HepG2 (cell line): ENCODE data around the gene LRSAM1. TPM values are rescaled to one million over a fixed set of nuclear protein-coding genes. Genes with fewer than 3 reads are reported as not detected.

Experiments used
- CBX2 ChIP-seq, 2 experiments: fragments of 200-600 bp in 1 of 2; sonication (generic); formaldehyde crosslinking in 1 of 2; IDR thresholded peaks; 2 replicates each; pipeline versions ENCODE4 v1.7.0 to v1.8.1; 2018 to 2022; ENCODE audit warnings: low read depth in 2 of 2, low read length in 1 of 2, mild to moderate bottlenecking in 1 of 2, missing genetic modification reagents in 1 of 2
- CEBPB ChIP-seq: IDR thresholded peaks from 2 replicates; pipeline ENCODE4 v1.6.1; 2011; ENCODE audit warnings: low read depth, low read length, improper control_type of control experiment, borderline replicate concordance
- ERF ChIP-seq: IDR thresholded peaks from 2 replicates; pipeline ENCODE4 v1.6.1; 2018; ENCODE audit warnings: missing biosample characterization, missing genetic modification reagents
- FOXC1 ChIP-seq: sonication (generic); formaldehyde crosslinking; IDR thresholded peaks from 2 replicates; pipeline ENCODE4 v1.8.0; 2022; ENCODE audit warnings: mild to moderate bottlenecking, missing genetic modification reagents, borderline replicate concordance
- FOXM1 ChIP-seq: sonication (generic); formaldehyde crosslinking; IDR thresholded peaks from 2 replicates; pipeline ENCODE4 v1.5.0; 2020; ENCODE audit warnings: missing genetic modification reagents
- HDAC6 ChIP-seq: fragments of 200-600 bp; sonication (generic); IDR thresholded peaks from 2 replicates; pipeline ENCODE4 v1.7.0; 2017; ENCODE audit warnings: mild to moderate bottlenecking, antibody characterized with exemption, low read length, low read depth
- HOXA5 ChIP-seq: sonication (generic); formaldehyde crosslinking; IDR thresholded peaks from 2 replicates; pipeline ENCODE4 v1.4.0; 2020; ENCODE audit warnings: missing genetic modification reagents
- KDM2A ChIP-seq: sonication (generic); formaldehyde crosslinking; IDR thresholded peaks from 2 replicates; pipeline ENCODE4 v1.4.0; 2020; ENCODE audit warnings: low read depth, missing genetic modification reagents, borderline replicate concordance
- KLF16 ChIP-seq, 2 experiments: sonication (generic) in 1 of 2; formaldehyde crosslinking in 1 of 2; IDR thresholded peaks; 2 replicates each; pipeline versions ENCODE4 v1.6.1 to v1.8.0; 2016 to 2023; ENCODE audit warnings: missing genetic modification reagents in 2 of 2, missing compliant biosample characterization in 1 of 2
- KLF6 ChIP-seq: IDR thresholded peaks from 2 replicates; pipeline ENCODE4 v1.8.0; 2016; ENCODE audit warnings: missing biosample characterization, missing genetic modification reagents
- MLLT10 ChIP-seq: sonication (generic); formaldehyde crosslinking; IDR thresholded peaks from 2 replicates; pipeline ENCODE4 v1.4.0; 2020; ENCODE audit warnings: missing genetic modification reagents
- MTF1 ChIP-seq: sonication (generic); formaldehyde crosslinking; IDR thresholded peaks from 2 replicates; pipeline ENCODE4 v1.5.0; 2020; ENCODE audit warnings: missing genetic modification reagents
- MXD4 ChIP-seq: IDR thresholded peaks from 2 replicates; pipeline ENCODE4 v1.6.1; 2016; ENCODE audit warnings: mild to moderate bottlenecking, missing biosample characterization, missing genetic modification reagents
- NCOR1 ChIP-seq: fragments of 200-600 bp; sonication (generic); IDR thresholded peaks from 2 replicates; pipeline ENCODE4 v1.7.0; 2017; ENCODE audit warnings: antibody characterized with exemption, low read length, borderline replicate concordance
- NFATC3 ChIP-seq: sonication (generic); formaldehyde crosslinking; IDR thresholded peaks from 2 replicates; pipeline ENCODE4 v1.5.1; 2020; ENCODE audit warnings: mild to moderate bottlenecking, missing genetic modification reagents
- NR2F1 ChIP-seq, 2 experiments: fragments of 450-650 bp in 1 of 2; formaldehyde crosslinking in 1 of 2; IDR thresholded peaks; 2 replicates each; pipeline versions ENCODE4 v1.5.0 to v1.6.1; 2016 to 2020; ENCODE audit warnings: mild to moderate bottlenecking in 1 of 2, missing compliant biosample characterization in 1 of 2, missing genetic modification reagents in 1 of 2, moderate library complexity in 1 of 2
- SAP130 ChIP-seq: IDR thresholded peaks from 2 replicates; pipeline ENCODE4 v1.6.1; 2016; ENCODE audit warnings: low read depth
- SIN3A ChIP-seq: IDR thresholded peaks from 2 replicates; pipeline ENCODE4 v1.6.1; 2011; ENCODE audit warnings: low read depth, mild to moderate bottlenecking, control low read depth, low read length, borderline replicate concordance
- SMAD3 ChIP-seq: sonication (generic); formaldehyde crosslinking; IDR thresholded peaks from 2 replicates; pipeline ENCODE4 v1.4.0; 2020; ENCODE audit warnings: missing genetic modification reagents
- ZNF331 ChIP-seq: sonication (generic); formaldehyde crosslinking; IDR thresholded peaks from 2 replicates; pipeline ENCODE4 v1.4.0; 2020; ENCODE audit warnings: missing genetic modification reagents
- ZNF446 ChIP-seq: sonication (generic); formaldehyde crosslinking; IDR thresholded peaks from 2 replicates; pipeline ENCODE4 v1.5.0; 2020; ENCODE audit warnings: mild to moderate bottlenecking, missing genetic modification reagents
- ZNF564 ChIP-seq: sonication (generic); formaldehyde crosslinking; IDR thresholded peaks from 2 replicates; pipeline ENCODE4 v1.8.1; 2023; ENCODE audit warnings: mild to moderate bottlenecking, missing genetic modification reagents
- ZNF891 ChIP-seq: sonication (generic); formaldehyde crosslinking; IDR thresholded peaks from 2 replicates; pipeline ENCODE4 v1.5.0; 2020; ENCODE audit warnings: mild to moderate bottlenecking, missing genetic modification reagents
- polyA plus RNA-seq, 8 experiments: library from polyadenylated mRNA; depleted of rRNA in 3 of 8; stranded (reverse) in 7 of 8; unstranded in 1 of 8; fragments of >200 nt; fragmentation: Illumina TruSeq in 4 of 8; extraction: Trizol in 4 of 8; gene quantifications; 2 replicates each; pipeline versions ENCODE4 v1.2.1 to v1.2.3, GENCODE V29; 2011 to 2016; ENCODE audit warnings: low read depth in 4 of 8, missing spikeins in 1 of 8, mixed read lengths in 1 of 8; ENCODE audit not compliant: insufficient read depth in 1 of 8
- total RNA-seq, 5 experiments: library from RNA; depleted of rRNA; stranded (reverse); fragments of >200 nt; fragmentation: Illumina TruSeq; extraction: Trizol; gene quantifications; 2 replicates each; pipeline ENCODE4 v1.2.3, GENCODE V29; 2016; ENCODE audit warnings: low read depth in 1 of 5
- TF ChIP-seq, protein P1 (sequence below): sonication (generic); formaldehyde crosslinking; IDR thresholded peaks from 2 replicates; pipeline ENCODE4 v1.9.0; 2021; ENCODE audit warnings: mild to moderate bottlenecking, missing genetic modification reagents
- TF ChIP-seq, protein P2 (sequence below): sonication (generic); formaldehyde crosslinking; IDR thresholded peaks from 2 replicates; pipeline ENCODE4 v1.8.1; 2023; ENCODE audit warnings: mild to moderate bottlenecking, missing genetic modification reagents

Gene LRSAM1
- total and polyA plus RNA-seq, 2 of the 13 experiments (the other 11 are each of a cell fraction or from before 2014, with no cell fraction given): 8.7 to 10.2 TPM

DNA sequence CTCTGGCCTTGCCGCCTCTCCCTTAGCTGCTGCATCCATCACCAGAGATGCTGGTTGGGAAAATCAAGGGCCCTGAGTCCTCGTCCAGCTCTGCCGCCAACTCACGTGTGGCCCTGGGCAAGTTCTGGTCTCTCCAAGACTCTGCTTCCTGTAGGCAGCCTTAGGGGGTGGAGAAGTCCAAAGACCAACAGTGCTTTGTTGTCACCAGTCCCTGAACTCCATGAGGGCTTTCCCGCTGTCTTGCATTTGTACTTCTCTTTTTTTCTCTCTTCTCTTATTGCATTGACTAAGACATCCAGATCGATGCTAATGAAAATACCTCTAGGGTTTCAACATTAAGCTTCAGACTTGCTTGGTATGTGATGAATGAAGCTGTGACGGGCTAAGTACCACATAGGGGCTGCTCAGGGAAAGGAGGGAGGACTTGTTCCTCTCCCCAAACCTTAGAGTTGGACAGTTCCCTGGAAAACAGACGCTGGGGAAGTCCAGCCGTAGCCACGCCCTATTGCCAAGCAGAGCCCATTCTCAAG, 97.1 kb downstream of the LRSAM1 start (continued):
- TF ChIP-seq ZNF564 (CRISPR knock-in tag) (peak; percentile 77; the same call in 1 of the 2 replicates), HDAC6 (no peak), CEBPB (no peak), ZNF891 (CRISPR knock-in tag) (no peak), ZNF446 (CRISPR knock-in tag) (no peak), NFATC3 (CRISPR knock-in tag) (no peak), KDM2A (CRISPR knock-in tag) (no peak), ERF (CRISPR knock-in tag) (0 out of 2 replicates have a peak, but pooled peaks have one; percentile 28), SIN3A (no peak), FOXM1 (CRISPR knock-in tag) (no peak), KLF16 (CRISPR knock-in tag; IDR thresholded peaks at IDR 0.05) (0 out of 4 replicates have a peak, but pooled peaks of 1 of the 2 experiments have one; percentile 36), NR2F1 (CRISPR knock-in tag; IDR thresholded peaks at IDR 0.05) (no peak), SAP130 (CRISPR knock-in tag) (peak; percentile 80), CBX2 (IDR thresholded peaks at IDR 0.05; ENCODE audit: low read depth, low read length) (no peak), CBX2 (CRISPR knock-in tag; IDR thresholded peaks at IDR 0.05; ENCODE audit: low read depth) (no peak), HOXA5 (CRISPR knock-in tag) (no peak), SMAD3 (no peak), KLF6 (CRISPR knock-in tag) (0 out of 2 replicates have a peak, but pooled peaks have one; percentile 38), MLLT10 (CRISPR knock-in tag) (no peak), FOXC1 (CRISPR knock-in tag) (no peak), MXD4 (CRISPR knock-in tag) (0 out of 2 replicates have a peak, but pooled peaks have one; percentile 35), NCOR1 (no peak), MTF1 (CRISPR knock-in tag) (no peak), ZNF331 (CRISPR knock-in tag) (peak; percentile 45; the same call in 1 of the 2 replicates)
- TF ChIP-seq, protein P1, sequence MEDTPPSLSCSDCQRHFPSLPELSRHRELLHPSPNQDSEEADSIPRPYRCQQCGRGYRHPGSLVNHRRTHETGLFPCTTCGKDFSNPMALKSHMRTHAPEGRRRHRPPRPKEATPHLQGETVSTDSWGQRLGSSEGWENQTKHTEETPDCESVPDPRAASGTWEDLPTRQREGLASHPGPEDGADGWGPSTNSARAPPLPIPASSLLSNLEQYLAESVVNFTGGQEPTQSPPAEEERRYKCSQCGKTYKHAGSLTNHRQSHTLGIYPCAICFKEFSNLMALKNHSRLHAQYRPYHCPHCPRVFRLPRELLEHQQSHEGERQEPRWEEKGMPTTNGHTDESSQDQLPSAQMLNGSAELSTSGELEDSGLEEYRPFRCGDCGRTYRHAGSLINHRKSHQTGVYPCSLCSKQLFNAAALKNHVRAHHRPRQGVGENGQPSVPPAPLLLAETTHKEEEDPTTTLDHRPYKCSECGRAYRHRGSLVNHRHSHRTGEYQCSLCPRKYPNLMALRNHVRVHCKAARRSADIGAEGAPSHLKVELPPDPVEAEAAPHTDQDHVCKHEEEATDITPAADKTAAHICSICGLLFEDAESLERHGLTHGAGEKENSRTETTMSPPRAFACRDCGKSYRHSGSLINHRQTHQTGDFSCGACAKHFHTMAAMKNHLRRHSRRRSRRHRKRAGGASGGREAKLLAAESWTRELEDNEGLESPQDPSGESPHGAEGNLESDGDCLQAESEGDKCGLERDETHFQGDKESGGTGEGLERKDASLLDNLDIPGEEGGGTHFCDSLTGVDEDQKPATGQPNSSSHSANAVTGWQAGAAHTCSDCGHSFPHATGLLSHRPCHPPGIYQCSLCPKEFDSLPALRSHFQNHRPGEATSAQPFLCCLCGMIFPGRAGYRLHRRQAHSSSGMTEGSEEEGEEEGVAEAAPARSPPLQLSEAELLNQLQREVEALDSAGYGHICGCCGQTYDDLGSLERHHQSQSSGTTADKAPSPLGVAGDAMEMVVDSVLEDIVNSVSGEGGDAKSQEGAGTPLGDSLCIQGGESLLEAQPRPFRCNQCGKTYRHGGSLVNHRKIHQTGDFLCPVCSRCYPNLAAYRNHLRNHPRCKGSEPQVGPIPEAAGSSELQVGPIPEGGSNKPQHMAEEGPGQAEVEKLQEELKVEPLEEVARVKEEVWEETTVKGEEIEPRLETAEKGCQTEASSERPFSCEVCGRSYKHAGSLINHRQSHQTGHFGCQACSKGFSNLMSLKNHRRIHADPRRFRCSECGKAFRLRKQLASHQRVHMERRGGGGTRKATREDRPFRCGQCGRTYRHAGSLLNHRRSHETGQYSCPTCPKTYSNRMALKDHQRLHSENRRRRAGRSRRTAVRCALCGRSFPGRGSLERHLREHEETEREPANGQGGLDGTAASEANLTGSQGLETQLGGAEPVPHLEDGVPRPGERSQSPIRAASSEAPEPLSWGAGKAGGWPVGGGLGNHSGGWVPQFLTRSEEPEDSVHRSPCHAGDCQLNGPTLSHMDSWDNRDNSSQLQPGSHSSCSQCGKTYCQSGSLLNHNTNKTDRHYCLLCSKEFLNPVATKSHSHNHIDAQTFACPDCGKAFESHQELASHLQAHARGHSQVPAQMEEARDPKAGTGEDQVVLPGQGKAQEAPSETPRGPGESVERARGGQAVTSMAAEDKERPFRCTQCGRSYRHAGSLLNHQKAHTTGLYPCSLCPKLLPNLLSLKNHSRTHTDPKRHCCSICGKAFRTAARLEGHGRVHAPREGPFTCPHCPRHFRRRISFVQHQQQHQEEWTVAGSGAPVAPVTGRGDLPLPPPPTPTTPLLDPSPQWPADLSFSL (CRISPR knock-in tag): no peak
- TF ChIP-seq, protein P2, sequence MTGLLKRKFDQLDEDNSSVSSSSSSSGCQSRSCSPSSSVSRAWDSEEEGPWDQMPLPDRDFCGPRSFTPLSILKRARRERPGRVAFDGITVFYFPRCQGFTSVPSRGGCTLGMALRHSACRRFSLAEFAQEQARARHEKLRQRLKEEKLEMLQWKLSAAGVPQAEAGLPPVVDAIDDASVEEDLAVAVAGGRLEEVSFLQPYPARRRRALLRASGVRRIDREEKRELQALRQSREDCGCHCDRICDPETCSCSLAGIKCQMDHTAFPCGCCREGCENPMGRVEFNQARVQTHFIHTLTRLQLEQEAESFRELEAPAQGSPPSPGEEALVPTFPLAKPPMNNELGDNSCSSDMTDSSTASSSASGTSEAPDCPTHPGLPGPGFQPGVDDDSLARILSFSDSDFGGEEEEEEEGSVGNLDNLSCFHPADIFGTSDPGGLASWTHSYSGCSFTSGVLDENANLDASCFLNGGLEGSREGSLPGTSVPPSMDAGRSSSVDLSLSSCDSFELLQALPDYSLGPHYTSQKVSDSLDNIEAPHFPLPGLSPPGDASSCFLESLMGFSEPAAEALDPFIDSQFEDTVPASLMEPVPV: no peak
